Hindlimb muscle (tissue), 1 donor: ENCODE data around the gene KIF3A. TPM values are rescaled to one million over a fixed set of nuclear protein-coding genes. Genes with fewer than 3 reads are reported as not detected.

ENCODE experiments used
- DNase-seq: peaks from one replicate; pipeline ENCODE4 v3.0.0-alpha.2; 2013
- polyA plus RNA-seq: library from polyadenylated mRNA; unstranded; fragments of 120-200 nt; gene quantifications from one replicate; pipeline ENCODE4 v1.2.1, GENCODE V29; 2013; ENCODE audit not compliant: insufficient read length

Gene KIF3A
- polyA plus RNA-seq, 1 donor: 7.1 TPM

- DNase-seq: no peak
Measured at GRCh38 chr5:132770476-132771159, 33.3 kb upstream of the KIF3A start.

- DNase-seq: no peak
Measured at GRCh38 chr5:132768485-132768868, 31.1 kb upstream of the KIF3A start.

- DNase-seq: no peak
Measured at GRCh38 chr5:132767150-132767549, 29.8 kb upstream of the KIF3A start.

DNA sequence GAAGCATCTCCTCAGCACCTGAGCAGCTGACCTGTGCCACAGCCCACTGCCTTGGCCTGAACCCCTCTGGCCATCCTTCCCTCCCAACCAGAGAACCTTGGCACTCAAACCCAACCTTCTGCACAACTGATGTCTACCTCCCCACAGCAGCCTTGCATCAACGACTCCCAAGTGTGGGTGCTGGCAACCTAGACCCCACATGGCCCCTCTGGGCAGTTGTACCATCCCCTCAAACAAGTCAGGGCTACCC is 29.4 kb upstream of the KIF3A start:
- no peak for DNase-seq

DNA sequence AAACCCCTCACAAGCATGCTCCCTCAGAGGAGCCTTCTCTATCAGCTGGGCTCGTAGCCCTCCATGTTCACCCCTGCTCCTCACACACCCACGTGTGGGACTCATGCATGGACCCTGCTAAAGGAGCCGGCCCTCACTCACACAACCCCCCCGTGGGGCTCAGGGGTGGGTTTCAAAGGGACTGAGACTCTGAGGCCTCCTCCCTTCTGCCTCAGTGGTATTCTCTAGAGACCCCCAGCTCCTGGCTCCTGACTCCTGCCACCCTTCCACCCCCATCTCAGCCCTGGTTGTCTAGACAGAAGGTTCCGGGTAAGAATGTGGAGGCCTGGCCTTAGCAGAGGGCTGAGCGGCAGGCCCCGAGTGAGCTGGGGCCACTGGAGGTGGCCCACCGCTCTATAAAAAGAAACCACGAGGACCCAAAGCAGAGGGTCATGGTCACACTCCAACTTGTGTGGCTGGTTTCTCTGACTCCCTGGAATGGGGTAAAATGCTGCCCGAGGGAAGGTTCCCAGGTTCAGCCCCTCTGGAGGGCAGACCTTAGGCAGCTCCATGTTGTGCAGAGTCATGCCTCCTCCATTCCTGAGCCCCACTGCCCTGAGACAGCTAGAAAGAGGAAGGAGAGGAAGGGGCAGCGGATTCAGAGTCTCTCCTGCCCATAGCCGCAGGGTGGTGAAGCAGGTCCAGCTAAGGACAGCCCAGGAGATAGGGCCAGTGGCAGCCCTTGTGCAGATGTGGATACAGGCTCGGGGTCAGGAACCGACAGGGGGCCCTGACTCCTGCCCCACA is 28.9 kb upstream of the KIF3A start:
- DNase-seq: no peak

DNA sequence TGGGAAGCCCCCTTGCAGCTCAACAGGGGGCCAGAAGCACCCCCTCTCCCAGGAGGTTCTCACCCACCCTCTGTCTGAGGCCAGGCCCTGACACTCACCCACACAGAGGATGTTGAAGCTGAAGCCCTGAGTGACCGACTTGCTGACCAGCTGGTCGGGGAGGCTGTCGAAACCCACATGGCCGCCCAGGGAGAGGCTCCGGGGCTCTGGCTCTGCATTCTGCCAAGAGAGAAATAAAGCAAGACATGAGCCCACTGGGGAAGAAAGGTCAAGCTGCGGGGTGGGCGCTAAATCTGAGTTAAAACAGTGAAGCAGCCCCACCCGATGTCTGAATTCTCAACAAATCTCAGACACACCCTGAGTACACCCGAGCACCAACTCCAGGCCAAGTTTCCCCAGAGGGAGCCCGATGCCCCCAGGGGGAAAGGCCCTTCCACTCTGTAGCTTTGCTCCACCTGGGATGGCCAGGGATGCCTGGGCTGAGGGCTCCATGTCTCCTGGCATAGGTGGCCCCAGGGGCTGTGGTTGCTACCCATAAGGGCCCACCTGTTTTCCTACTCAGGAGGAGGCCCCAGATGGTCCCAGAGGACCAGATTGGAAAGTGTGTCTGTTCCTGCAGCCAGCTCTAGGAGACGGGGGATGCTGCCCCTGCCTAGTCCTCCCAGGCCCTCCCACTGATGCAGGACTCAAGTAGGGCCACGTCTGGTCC is 28.1 kb upstream of the KIF3A start:
- DNase-seq: no peak

- no peak for DNase-seq
Measured at GRCh38 chr5:132764671-132765238, 27.4 kb upstream of the KIF3A start.

GRCh38 chr5:132764051-132764450 is 26.7 kb upstream of the KIF3A start:
- DNase-seq: no peak

GRCh38 chr5:132763181-132764036 is 26.1 kb upstream of the KIF3A start:
- no peak for DNase-seq

- no peak for DNase-seq
Measured at GRCh38 chr5:132762246-132763000, 25.1 kb upstream of the KIF3A start.

GRCh38 chr5:132761321-132762240 is 24.2 kb upstream of the KIF3A start:
- no peak for DNase-seq

GRCh38 chr5:132760601-132761317 is 23.4 kb upstream of the KIF3A start:
- no peak for DNase-seq

- no peak for DNase-seq
Measured at GRCh38 chr5:132760049-132760420, 22.7 kb upstream of the KIF3A start.

GRCh38 chr5:132759114-132760048 is 22.0 kb upstream of the KIF3A start:
- DNase-seq: no peak

- no peak for DNase-seq
Measured at GRCh38 chr5:132758451-132758850, 21.1 kb upstream of the KIF3A start.

DNA sequence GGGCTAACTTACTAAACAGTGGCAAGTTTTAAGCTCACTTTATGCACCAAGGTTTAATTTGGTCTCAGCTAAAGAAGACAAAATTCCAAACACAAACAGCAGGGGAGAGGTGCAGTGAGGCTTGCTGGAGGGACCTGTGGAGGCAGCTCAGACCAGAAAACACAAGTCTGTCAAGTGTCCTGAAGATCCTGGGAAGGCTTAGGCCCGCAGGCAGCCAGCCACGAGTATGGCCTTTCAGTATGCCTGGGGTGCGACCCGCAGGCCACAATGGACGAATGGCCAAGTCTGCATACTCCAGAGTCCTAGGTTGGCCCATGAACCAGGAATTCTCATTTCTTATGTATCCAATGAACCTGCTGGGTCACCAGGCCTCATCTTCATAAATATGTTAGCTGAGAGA is 19.2 kb upstream of the KIF3A start:
- no peak for DNase-seq

DNA sequence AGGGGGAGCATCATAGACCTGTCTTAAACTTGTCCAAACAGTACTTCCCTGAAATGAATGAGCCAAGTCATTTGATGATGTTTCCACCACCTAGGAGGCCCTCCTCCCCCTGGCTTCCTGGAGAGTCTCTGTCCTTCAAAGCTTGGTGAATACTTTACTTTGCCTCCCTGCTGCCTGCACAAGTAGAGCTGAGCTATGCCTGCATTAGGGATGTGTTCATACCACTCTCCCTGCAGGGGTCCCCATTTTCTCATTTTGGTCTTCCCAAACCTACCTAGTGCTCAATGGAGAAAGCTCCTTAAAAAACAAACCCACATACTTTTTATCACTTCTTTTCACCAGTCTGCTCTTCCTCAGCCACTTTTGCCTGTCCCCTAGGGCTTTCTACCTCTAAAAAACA is 17.6 kb upstream of the KIF3A start:
- no peak for DNase-seq

DNA sequence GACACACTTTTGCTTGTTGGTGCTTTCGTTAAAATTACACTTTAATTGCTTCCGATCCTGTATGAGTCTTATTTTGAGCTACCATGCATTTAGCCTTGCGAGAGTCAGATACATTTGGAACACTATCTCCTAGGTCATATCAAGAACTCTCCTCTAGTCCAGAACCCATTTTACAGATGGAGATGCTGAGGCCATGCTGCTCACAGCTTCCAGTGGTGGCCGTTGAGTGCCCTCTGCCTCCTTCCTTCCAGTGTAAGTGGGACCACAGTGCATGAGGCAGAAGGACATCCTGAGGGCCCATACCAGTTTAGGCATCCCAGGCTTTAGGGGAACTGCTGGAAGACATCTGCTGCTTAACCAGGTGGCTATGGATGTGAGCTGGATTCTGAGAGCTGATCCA is 16.8 kb upstream of the KIF3A start:
- no peak for DNase-seq
